NCI-H2081 (cell line): ENCODE measurements around the gene DCAF17.
"Not testable (repeated sequence)": the region's sequence is repeated elsewhere in the genome, so short reads cannot be mapped to it uniquely, and the experiment has no call there.

Experiments used
- DNase-seq, 2 experiments: peaks; one replicate each; lab custom pipeline; 2025; lab: John Stamatoyannopoulos, UW

DCAF17 gene

GRCh38 chr2:171514908-171515582 is 81.0 kb downstream of the DCAF17 start:
- DNase-seq = no peak

GRCh38 chr2:171515672-171516298 is 81.8 kb downstream of the DCAF17 start:
- no peak for DNase-seq

GRCh38 chr2:171516793-171517192 is 82.8 kb downstream of the DCAF17 start:
- DNase-seq = no peak

- DNase-seq = no peak
Observed at GRCh38 chr2:171520471-171520870, 86.4 kb downstream of the DCAF17 start.

GRCh38 chr2:171521361-171522051 is 87.5 kb downstream of the DCAF17 start:
- no peak for DNase-seq

GRCh38 chr2:171522052-171522787 is 88.2 kb downstream of the DCAF17 start, which contains the start of gene CYBRD1:
Gene CYBRD1, plus strand, starts transcription at chr2:171522474. Its CDS starts 72 bp downstream, at chr2:171522546.
- DNase-seq = no peak

- no peak for DNase-seq
Observed at GRCh38 chr2:171522788-171523087, 88.7 kb downstream of the DCAF17 start.

GRCh38 chr2:171523088-171524017 is 89.3 kb downstream of the DCAF17 start:
- DNase-seq = peak; percentile 35 to 55

GRCh38 chr2:171524018-171524401 is 90.0 kb downstream of the DCAF17 start:
- no peak for DNase-seq

GRCh38 chr2:171529914-171530313 is 95.9 kb downstream of the DCAF17 start:
- DNase-seq = no peak

- no peak for DNase-seq
Observed at GRCh38 chr2:171530378-171530777, 96.4 kb downstream of the DCAF17 start.

- DNase-seq = not testable (repeated sequence)
Observed at GRCh38 chr2:171530859-171531258, 96.8 kb downstream of the DCAF17 start.

- DNase-seq = no peak
Observed at GRCh38 chr2:171531291-171531690, 97.3 kb downstream of the DCAF17 start.

GRCh38 chr2:171531836-171532450 is 97.9 kb downstream of the DCAF17 start:
- DNase-seq = no peak

GRCh38 chr2:171533331-171533730 is 99.3 kb downstream of the DCAF17 start:
- no peak for DNase-seq
